Measurements from ENCODE around the gene ADARB1. TPM values are rescaled to one million over a fixed set of nuclear protein-coding genes. Genes with fewer than 3 reads are reported as not detected.
"Not testable (repeated sequence)": the region's sequence is repeated elsewhere in the genome, so short reads cannot be mapped to it uniquely, and the experiment has no call there.

The ADARB1 gene
- 23.6 TPM for polyA plus RNA-seq (2013, experiment 1 of 2; ENCODE audit: insufficient read length)
- 22.4 TPM for polyA plus RNA-seq (2013, experiment 2 of 2; ENCODE audit: insufficient read length)

- DNase-seq: peak; percentile 76
Observed at GRCh38 chr21:45074048-45074817, at the start of gene ADARB1. Gene ADARB1 (plus strand): TSS chr21:45074580. CDS start chr21:45171657, 97,077 bp downstream.

- no peak for DNase-seq
Observed at GRCh38 chr21:45026066-45026745, 48.2 kb upstream of the ADARB1 start.

GRCh38 chr21:45026826-45027225 is 47.6 kb upstream of the ADARB1 start:
- DNase-seq: no peak

- DNase-seq: no peak
Observed at GRCh38 chr21:45027241-45028196, 46.9 kb upstream of the ADARB1 start.

- not testable (repeated sequence) for DNase-seq
Observed at GRCh38 chr21:45028645-45029044, 45.7 kb upstream of the ADARB1 start.

GRCh38 chr21:45029298-45029947 is 45.0 kb upstream of the ADARB1 start:
- DNase-seq: peak; percentile 31

- DNase-seq: no peak
Observed at GRCh38 chr21:45029948-45030681, 44.3 kb upstream of the ADARB1 start.

- DNase-seq: peak; percentile 36
Observed at GRCh38 chr21:45030682-45031570, 43.5 kb upstream of the ADARB1 start.

GRCh38 chr21:45031571-45032191 is 42.7 kb upstream of the ADARB1 start:
- DNase-seq: no peak

- no peak for DNase-seq
Observed at GRCh38 chr21:45032332-45032731, 42.0 kb upstream of the ADARB1 start.

- no peak for DNase-seq
Observed at GRCh38 chr21:45032977-45033710, 41.2 kb upstream of the ADARB1 start.

- peak; percentile 78 for DNase-seq
Observed at GRCh38 chr21:45033791-45034555, 40.4 kb upstream of the ADARB1 start.

GRCh38 chr21:45034556-45035476 is 39.6 kb upstream of the ADARB1 start:
- no peak for DNase-seq

- no peak for DNase-seq
Observed at GRCh38 chr21:45035477-45035848, 38.9 kb upstream of the ADARB1 start.

GRCh38 chr21:45036630-45037029 is 37.8 kb upstream of the ADARB1 start:
- DNase-seq: no peak

- no peak for DNase-seq
Observed at GRCh38 chr21:45037986-45038385, 36.4 kb upstream of the ADARB1 start.
